HCT116 (cell line): Measurements from ENCODE around the gene SPANXA1.
"Not testable (repeated sequence)": the region's sequence is repeated elsewhere in the genome, so short reads cannot be mapped to it uniquely, and the experiment has no call there.

Experiments
- EZH2phosphoT487 ChIP-seq: fragments of 200-600 bp; IDR thresholded peaks from 2 replicates; pipeline ENCODE4 v1.6.1; 2018; ENCODE audit warnings: antibody characterized with exemption, borderline replicate concordance
- JUND ChIP-seq: IDR thresholded peaks from 2 replicates; pipeline ENCODE4 v1.6.1; 2012
- RAD21 ChIP-seq: IDR thresholded peaks from 2 replicates; pipeline ENCODE4 v1.6.1; 2012; ENCODE audit warnings: low read depth, mild to moderate bottlenecking
- TF ChIP-seq, protein P1 (sequence below): IDR thresholded peaks from 2 replicates; pipeline ENCODE4 v1.6.1; 2012

- TF ChIP-seq, protein P1, sequence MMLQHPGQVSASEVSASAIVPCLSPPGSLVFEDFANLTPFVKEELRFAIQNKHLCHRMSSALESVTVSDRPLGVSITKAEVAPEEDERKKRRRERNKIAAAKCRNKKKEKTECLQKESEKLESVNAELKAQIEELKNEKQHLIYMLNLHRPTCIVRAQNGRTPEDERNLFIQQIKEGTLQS, result not testable (repeated sequence)
- not testable (repeated sequence) for TF ChIP-seq JUND, EZH2phosphoT487, RAD21
Measured at GRCh38 chrX:141584638-141585037, at the start of gene SPANXA1.
